Activated naive CD4-positive, alpha-beta T cell treated with anti-CD3 and anti-CD28 coated beads for 36 hours (primary cell): ENCODE data around the gene NBDY. TPM values are rescaled to one million over a fixed set of nuclear protein-coding genes. Genes with fewer than 3 reads are reported as not detected.

Source experiments
- CTCF ChIA-PET: fragments of 350-600 bp; sonication (Branson Sonifier 250); formaldehyde crosslinking; loops from one replicate; lab custom pipeline; 2021; ENCODE audit warnings: antibody characterized with exemption; lab: Charles Lee
- DNase-seq: peaks from one replicate; pipeline ENCODE4 v3.0.0-alpha.2; 2020
- H3K27ac Mint-ChIP-seq: one replicate; pipeline ENCODE4 v1.8.0; 2021; ENCODE audit warnings: mild to moderate bottlenecking, mixed read lengths
- H3K27me3 Mint-ChIP-seq: one replicate; pipeline ENCODE4 v1.8.0; 2021; ENCODE audit warnings: low read depth, mixed read lengths
- H3K36me3 Mint-ChIP-seq: one replicate; pipeline ENCODE4 v1.8.0; 2021; ENCODE audit warnings: low read depth, mixed read lengths
- H3K4me1 Mint-ChIP-seq: one replicate; pipeline ENCODE4 v1.8.0; 2021; ENCODE audit warnings: low read depth, mixed read lengths
- H3K4me3 Mint-ChIP-seq: one replicate; pipeline ENCODE4 v1.8.0; 2021; ENCODE audit warnings: mild to moderate bottlenecking, moderate library complexity, mixed read lengths
- H3K9me3 Mint-ChIP-seq: one replicate; pipeline ENCODE4 v1.8.0; 2021; ENCODE audit warnings: mixed read lengths
- intact Hi-C: fragments of 100-400 bp; cut with micrococcal nuclease; formaldehyde crosslinking; loops from one replicate; pipeline ENCODE4 v1.15.1; 2023
- total RNA-seq, 2 experiments: library from RNA; stranded (reverse); gene quantifications; one replicate each; pipeline ENCODE4 v1.2.3, GENCODE V29; 2021

NBDY gene
- total RNA-seq, 2 experiments from 2014 or later: 45.8 to 46.3 TPM

- no peak for DNase-seq
- CTCF ChIA-PET: interaction anchor here (0.7 kb wide), 1 partner anchor 216 kb away, joined by 4 read pairs; no protein-coding TSS in a partner anchor
- no peak overlapping the region for H3K27ac Mint-ChIP-seq
- no peaks in the 10 kb centered on the region for H3K9me3 Mint-ChIP-seq
- H3K4me3 Mint-ChIP-seq: no peak overlapping the region
- H3K36me3 Mint-ChIP-seq: peaks cover 5% of the 10 kb centered on the region
- H3K27me3 Mint-ChIP-seq: no peaks in the 10 kb centered on the region
- H3K4me1 Mint-ChIP-seq: peaks cover 25% of the 10 kb centered on the region
- intact Hi-C loops: no loop called here
Observed at GRCh38 chrX:56792270-56793111, 63.4 kb downstream of the NBDY start.

GRCh38 chrX:56793112-56793430 is 64.0 kb downstream of the NBDY start:
- intact Hi-C loops: no loop called here
- peaks cover 31% of the 10 kb centered on the region for H3K4me1 Mint-ChIP-seq
- DNase-seq: no peak

GRCh38 chrX:56793521-56794320 is 64.7 kb downstream of the NBDY start:
- CTCF ChIA-PET: no interaction called here
- peaks cover 35% of the 10 kb centered on the region for H3K4me1 Mint-ChIP-seq

More at GRCh38 chrX:56793112-56793430, 64.0 kb downstream of the NBDY start:
- Mint-ChIP-seq H3K36me3 (peaks cover 5% of the 10 kb centered on the region), H3K4me3 (no peak overlapping the region), H3K9me3 (no peaks in the 10 kb centered on the region), H3K27me3 (no peaks in the 10 kb centered on the region), H3K27ac (no peak overlapping the region)
- CTCF ChIA-PET: no interaction called here

GRCh38 chrX:56794404-56795230 is 65.6 kb downstream of the NBDY start:
- no peak overlapping the region for H3K4me3 Mint-ChIP-seq
- no peak overlapping the region for H3K27ac Mint-ChIP-seq
- intact Hi-C loops: no loop called here

More at GRCh38 chrX:56793521-56794320, 64.7 kb downstream of the NBDY start:
- Mint-ChIP-seq H3K36me3 (peaks cover 3% of the 10 kb centered on the region), H3K4me3 (no peak overlapping the region), H3K27me3 (no peaks in the 10 kb centered on the region), H3K9me3 (no peaks in the 10 kb centered on the region), H3K27ac (no peak overlapping the region)
- DNase-seq: no peak
- intact Hi-C loops: no loop called here

GRCh38 chrX:56795309-56795868 is 66.3 kb downstream of the NBDY start:
- no peaks in the 10 kb centered on the region for H3K9me3 Mint-ChIP-seq
- intact Hi-C loops: no loop called here
- CTCF ChIA-PET: no interaction called here
- no peak overlapping the region for H3K4me3 Mint-ChIP-seq
- peaks cover 51% of the 10 kb centered on the region for H3K4me1 Mint-ChIP-seq
- DNase-seq: no peak
- H3K36me3 Mint-ChIP-seq: peaks cover 5% of the 10 kb centered on the region
- no peak overlapping the region for H3K27ac Mint-ChIP-seq
- H3K27me3 Mint-ChIP-seq: no peaks in the 10 kb centered on the region

More at GRCh38 chrX:56794404-56795230, 65.6 kb downstream of the NBDY start:
- Mint-ChIP-seq H3K4me1 (peaks cover 44% of the 10 kb centered on the region), H3K9me3 (no peaks in the 10 kb centered on the region), H3K36me3 (peaks cover 5% of the 10 kb centered on the region), H3K27me3 (no peaks in the 10 kb centered on the region)
- no peak for DNase-seq
- CTCF ChIA-PET: no interaction called here

DNA sequence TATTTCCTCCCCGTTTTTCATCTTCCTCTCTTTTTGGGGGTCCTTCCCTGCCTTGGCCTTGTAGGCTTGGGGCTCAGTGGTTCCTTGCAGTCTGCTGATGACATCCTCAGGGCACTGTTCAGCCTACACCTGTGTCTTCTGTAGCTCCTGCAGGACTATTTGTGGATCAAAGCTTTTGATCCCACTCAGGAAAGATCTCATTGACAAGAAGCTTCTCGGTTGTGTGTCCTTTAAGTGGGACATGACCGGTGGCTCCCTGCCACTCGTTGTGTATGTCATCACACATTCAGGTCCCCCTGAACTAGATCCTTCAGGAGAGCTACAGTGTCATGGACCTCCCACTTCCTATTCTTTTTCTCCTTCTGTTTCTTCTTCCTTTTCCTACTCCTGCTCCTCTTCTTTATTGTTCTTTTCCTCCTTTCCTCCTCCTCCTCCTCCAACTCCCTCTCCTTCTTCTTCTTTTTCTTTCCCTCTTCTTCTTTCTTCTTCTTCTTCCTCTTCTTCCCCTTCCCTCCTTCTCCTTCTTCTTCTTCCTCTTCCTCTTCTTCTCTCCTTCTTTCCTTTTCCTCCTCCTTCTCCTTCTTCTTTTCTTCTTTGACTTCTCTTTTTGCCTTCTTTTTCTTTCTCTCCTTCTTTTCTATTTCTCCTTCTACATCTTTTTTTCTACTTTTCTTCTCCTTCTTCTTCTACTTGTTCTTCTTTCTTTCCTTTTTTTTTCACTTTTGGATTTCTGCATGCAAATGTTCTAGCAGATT is 67.8 kb downstream of the NBDY start:
- Mint-ChIP-seq H3K27me3 (no peaks in the 10 kb centered on the region), H3K9me3 (no peaks in the 10 kb centered on the region), H3K36me3 (peaks cover 6% of the 10 kb centered on the region), H3K4me3 (no peak overlapping the region), H3K27ac (no peak overlapping the region), H3K4me1 (peaks cover 59% of the 10 kb centered on the region)
- CTCF ChIA-PET: no interaction called here
- no peak for DNase-seq
- intact Hi-C loops: no loop called here

DNA sequence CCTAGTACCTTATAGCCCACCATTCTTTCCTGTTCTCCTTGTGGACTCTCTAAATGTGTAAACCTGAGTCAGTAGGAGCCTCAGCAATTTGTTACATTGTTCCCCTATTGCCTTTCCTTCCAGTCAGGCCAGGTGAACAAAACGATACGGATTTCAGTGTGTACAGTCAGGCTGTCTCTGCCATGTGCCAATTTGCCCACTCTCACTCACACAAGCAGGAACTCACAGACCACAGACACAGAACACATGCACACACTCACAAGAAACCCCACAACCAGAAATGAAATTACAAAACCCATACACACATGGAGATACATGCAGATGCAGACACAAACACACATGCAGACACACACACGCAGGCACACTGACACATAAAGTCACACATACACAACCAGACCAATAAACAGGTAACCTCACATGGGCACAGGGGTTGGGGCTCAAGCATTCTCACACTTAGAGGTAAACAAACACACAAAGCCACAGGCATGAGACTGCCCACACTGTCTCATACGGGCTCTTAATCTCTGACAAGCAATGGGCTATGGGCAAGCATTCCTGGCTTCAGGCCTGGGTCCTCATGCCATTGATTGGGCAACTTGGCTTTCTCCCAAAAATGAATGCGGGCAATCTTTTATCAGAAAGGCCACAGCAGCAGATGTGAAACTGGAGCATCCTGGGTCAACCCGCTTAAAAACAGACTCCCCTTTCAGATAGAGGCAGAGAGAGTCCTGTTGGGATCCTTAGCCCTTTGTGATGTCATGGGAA is 68.7 kb downstream of the NBDY start:
- H3K4me3 Mint-ChIP-seq: no peak overlapping the region
- no peak for DNase-seq
- intact Hi-C loops: no loop called here
- no peaks in the 10 kb centered on the region for H3K27me3 Mint-ChIP-seq
- CTCF ChIA-PET: no interaction called here
- peak overlapping the region; percentile 56 for H3K27ac Mint-ChIP-seq
- H3K4me1 Mint-ChIP-seq: peaks cover 56% of the 10 kb centered on the region
- peaks cover 3% of the 10 kb centered on the region for H3K36me3 Mint-ChIP-seq
- no peaks in the 10 kb centered on the region for H3K9me3 Mint-ChIP-seq

DNA sequence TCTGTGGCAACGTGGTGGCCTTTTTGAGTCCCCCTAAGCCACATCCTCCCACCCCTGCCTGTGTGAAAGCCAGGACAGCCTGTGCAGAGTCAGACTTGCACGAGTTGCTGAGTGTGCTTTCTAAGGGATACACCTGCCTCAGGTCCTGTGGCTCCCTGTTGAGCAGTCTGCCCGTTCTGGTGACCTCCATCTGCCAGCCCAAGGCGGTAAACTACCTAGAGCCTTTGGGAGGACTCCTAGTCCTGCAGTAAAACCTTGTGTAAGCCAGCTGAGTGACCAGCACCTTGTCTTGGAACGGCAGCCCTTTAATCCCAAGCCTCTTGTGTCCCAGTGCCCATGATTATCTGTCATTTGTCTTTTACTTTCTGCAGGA is 69.3 kb downstream of the NBDY start:
- DNase-seq: no peak
- no peak overlapping the region for H3K27ac Mint-ChIP-seq

DNA sequence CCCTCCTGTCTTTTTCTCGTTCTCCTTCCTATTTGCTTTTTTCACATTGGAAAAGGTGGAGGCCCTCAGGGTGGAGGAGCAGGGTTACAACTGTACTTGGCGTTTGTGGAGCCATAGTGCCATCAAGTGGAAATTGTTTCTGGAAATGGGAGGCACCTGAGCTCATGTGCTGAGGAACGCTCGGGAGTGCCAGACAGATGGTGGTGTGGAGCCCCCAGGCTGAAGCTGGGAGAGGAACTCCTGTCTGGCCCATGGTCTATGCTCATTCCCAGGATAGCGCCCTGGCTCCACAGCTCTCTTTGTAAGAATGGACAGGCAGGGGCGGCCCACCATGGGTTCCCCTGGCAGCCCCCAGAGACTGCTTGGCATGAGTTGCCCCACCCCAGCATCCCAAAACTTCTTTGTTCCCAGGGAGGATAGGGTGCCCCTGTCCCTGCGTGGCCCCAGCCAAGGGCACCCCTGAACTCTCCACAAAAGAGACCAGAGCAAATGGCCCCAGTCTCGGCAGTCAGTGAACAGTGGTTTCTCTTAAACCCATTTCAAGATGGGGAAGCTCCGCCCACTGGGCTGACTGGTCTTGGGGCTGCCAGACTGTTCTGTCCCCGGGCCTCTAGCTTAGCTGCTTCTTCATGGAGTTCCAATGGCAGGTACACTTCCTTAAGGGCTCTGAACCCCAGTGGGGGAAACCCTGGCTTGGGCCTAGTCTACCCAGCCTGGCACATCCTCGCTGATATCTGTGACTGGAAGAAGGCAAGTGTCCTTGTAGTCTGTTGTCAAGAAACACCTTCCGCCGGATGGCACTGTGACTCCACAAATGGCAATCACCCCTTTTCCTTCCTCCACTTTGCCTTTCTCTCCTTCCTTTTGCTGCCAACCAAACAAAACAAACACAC is 70.1 kb downstream of the NBDY start:
- Mint-ChIP-seq H3K27me3 (no peaks in the 10 kb centered on the region), H3K27ac (peak overlapping the region; percentile 74), H3K36me3 (peaks cover 3% of the 10 kb centered on the region), H3K9me3 (no peaks in the 10 kb centered on the region), H3K4me1 (peaks cover 58% of the 10 kb centered on the region), H3K4me3 (no peak overlapping the region)
- DNase-seq: peak; percentile 33
- intact Hi-C loops: no loop called here
- CTCF ChIA-PET: no interaction called here

More for the DNA sequence above, 69.3 kb downstream of the NBDY start:
- Mint-ChIP-seq H3K27me3 (no peaks in the 10 kb centered on the region), H3K36me3 (peaks cover 3% of the 10 kb centered on the region), H3K9me3 (no peaks in the 10 kb centered on the region), H3K4me3 (no peak overlapping the region), H3K4me1 (peaks cover 58% of the 10 kb centered on the region)
- CTCF ChIA-PET: no interaction called here
- intact Hi-C loops: no loop called here

- Mint-ChIP-seq H3K36me3 (peaks cover 3% of the 10 kb centered on the region), H3K4me1 (peaks cover 58% of the 10 kb centered on the region), H3K27ac (peak overlapping the region; percentile 89), H3K27me3 (no peaks in the 10 kb centered on the region), H3K4me3 (peak overlapping the region; percentile 22), H3K9me3 (no peaks in the 10 kb centered on the region)
- intact Hi-C loops: loop anchor here (2.0 to 10.0 kb wide), 2 partner anchors 518 to 1114 kb away; partner anchors contain the start of gene ZXDA
- CTCF ChIA-PET: interaction anchor here (1.0 kb wide), 1 partner anchor 73 kb away, joined by 3 read pairs; no protein-coding TSS in a partner anchor
- no peak for DNase-seq
Observed at GRCh38 chrX:56800307-56800706, 71.3 kb downstream of the NBDY start.
